HG02763 (cell line): ENCODE data around the gene SUN1.
"Not testable (repeated sequence)": the region's sequence is repeated elsewhere in the genome, so short reads cannot be mapped to it uniquely, and the experiment has no call there.

Experiments
- ATAC-seq: cut with Tn5 transposase; IDR thresholded peaks from one replicate; pipeline ENCODE4 v1.9.1; 2021; ENCODE audit warnings: mild to moderate bottlenecking, moderate library complexity; ENCODE audit not compliant: unreplicated experiment

The SUN1 gene

GRCh38 chr7:833601-834258 is 1.5 kb downstream of the SUN1 start:
- ATAC-seq: no peak

DNA sequence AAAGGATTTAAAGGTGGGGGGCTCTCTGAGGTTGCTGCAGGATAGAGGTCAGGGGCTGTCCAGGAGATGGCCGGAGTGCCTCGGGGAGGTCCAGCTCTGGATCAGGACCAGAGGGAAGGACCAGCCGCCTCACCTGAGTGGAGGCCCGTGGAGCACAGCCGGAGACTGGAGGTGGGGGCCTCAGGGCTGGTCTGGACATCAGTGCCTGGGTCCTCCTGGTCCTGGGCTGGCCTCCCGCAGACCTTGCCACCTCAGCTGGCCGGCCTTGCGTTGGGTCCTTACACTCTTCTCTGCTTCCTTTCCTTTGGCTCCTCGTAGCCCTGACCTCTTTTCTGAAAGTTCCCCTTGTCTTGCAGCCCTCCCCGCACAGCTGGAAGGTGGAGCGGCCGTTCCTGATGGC is 2.0 kb downstream of the SUN1 start:
- no peak for ATAC-seq

DNA sequence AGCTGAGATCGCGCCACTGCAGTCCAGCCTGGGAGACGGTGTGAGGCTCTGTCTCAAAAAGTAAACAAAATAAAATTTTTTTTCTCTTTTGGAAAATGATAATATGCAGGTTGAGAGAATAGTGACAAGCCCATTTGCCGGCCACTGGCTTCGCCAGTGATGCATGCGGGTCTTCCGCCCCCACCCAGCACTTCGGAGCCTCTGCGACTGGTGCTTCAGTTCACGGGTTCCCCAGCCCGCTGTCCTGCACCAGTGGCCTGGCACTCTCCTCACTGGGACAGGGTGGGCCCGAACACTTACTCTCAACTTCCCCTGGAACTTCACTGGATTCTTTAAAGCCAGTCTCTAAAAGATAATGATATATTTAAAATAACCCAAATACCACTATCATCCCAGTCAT is 2.7 kb downstream of the SUN1 start:
- ATAC-seq: no peak

GRCh38 chr7:835485-836401 is 3.5 kb downstream of the SUN1 start:
- no peak for ATAC-seq

DNA sequence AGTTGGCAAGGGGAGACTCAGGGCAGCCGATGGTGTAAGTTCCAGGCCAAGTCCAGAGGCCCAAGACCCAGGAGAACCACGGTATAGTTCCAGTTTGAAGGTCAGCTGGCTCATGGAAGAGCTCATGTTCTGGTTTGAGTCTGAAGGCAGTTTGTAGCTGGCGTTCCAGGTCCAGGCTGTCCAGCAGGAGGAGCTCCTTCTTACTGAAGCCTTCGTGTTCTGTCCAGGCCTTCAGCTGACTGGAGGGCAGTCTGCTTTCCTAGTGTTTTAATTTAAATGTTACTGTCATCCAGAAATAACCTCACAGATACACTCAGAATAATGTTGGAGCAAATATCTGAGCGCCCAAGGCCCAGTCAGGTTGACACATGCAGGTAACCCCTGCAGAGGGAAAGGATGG is 4.2 kb downstream of the SUN1 start:
- no peak for ATAC-seq

- ATAC-seq: no peak
Observed at GRCh38 chr7:837001-837400, 4.7 kb downstream of the SUN1 start.

DNA sequence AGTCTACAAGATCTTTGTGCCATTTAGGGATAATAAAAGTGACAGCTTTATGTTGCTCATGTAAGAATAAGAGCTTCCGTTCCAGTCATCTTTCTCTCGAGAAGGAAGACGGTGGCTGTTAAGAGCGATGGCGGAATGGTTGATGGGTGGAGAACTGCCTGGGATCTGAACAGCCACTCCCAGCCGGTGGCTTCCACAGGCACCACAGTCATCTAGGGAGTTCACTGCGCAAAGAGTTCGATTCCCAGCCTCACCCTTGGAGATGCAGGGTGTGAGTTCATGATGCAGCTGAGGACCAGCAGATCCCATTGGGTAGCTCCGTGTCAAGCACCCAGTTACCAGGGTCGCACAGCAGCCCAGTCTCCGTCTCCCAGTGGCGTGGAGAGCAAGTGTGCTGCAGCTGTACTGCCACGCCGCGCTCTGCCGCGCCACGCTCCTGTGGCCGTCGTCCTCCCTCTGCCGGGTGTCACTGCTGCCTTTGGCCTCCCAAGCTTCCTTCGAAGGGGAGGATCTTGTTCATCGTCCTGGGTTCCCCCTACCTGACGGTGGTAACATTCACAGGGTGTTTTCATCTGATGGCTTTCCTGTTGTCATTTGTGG is 7.8 kb downstream of the SUN1 start:
- ATAC-seq: no peak

GRCh38 chr7:841943-842342 is 9.7 kb downstream of the SUN1 start:
- no peak for ATAC-seq

GRCh38 chr7:842431-843031 is 10.3 kb downstream of the SUN1 start:
- no peak for ATAC-seq

DNA sequence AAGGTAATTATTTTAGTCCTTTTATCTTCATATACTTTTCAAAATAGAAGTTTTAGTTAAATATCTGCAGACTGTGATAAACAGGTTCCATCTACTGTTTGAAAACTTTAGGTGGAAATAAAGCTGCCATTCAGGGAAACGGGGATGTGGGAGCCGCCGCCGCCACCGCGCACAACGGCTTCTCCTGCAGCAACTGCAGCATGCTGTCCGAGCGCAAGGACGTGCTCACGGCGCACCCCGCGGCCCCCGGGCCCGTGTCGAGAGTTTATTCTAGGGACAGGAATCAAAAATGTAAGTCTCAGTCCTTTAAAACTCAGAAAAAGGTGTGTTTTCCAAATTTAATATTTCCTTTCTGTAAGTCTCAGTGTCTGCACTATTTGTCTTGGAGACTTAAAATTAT is 11.0 kb downstream of the SUN1 start:
- no peak for ATAC-seq

DNA sequence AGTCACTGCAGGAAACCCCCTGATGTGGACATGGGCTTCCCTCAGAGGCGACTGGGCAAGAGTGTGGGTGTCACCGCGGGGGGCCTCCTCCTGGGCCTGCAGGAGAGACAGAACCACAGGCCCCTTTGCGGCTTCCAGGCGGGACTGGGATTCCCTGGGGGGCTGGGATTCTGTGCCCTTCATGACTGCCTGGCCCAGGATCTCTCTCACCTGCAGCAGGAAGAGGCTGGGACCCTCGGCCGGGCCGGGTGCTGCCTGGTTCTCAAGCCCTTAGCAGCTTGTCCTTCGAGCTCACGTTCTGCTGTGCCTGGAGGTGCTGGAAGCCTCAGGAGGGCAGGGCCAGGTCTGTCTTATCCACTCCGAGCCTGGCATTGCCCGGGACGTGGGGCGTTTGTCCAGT is 11.8 kb downstream of the SUN1 start:
- no peak for ATAC-seq

GRCh38 chr7:844514-844913 is 12.2 kb downstream of the SUN1 start:
- no peak for ATAC-seq

DNA sequence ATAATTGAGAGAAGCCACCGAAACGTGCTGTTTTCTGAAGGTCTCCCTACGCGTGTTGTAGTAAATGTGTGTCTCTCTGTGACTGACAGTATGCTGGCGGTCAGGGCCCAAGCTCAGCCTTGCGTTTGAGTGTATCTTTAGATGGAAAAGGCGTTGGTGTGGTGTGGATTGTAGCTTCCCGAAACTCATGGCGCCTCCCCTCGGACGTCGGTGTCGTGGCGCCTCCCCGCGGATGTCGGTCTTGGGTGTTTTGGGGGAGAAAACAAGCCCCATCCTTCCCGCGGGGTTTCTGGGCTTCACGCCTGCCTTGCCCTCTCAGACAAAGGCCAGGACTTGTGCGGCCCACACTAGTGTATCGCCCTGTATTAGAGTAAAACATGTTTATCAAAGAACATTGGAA is 12.8 kb downstream of the SUN1 start:
- no peak for ATAC-seq

DNA sequence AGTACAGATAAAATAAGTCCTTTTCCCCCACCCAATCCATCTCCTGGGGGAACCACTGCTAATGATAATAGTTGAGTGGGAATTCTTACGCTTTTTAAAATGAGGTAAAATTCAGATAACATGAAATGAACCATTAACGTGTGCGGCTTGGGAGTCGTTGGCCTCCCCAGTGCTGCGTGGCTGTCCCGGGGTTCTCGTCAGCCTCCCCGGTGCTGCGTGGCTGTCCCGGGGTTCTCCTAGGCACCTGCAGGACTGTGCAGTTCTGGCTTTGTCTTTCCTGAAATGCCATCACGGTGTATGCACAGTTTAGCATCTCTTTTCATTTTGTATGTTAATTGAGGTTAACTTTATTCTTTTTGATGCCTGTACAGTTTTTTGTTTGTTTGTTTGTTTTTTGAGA is 13.5 kb downstream of the SUN1 start:
- no peak for ATAC-seq

GRCh38 chr7:846958-847650 is 14.8 kb downstream of the SUN1 start:
- ATAC-seq: not testable (repeated sequence)

DNA sequence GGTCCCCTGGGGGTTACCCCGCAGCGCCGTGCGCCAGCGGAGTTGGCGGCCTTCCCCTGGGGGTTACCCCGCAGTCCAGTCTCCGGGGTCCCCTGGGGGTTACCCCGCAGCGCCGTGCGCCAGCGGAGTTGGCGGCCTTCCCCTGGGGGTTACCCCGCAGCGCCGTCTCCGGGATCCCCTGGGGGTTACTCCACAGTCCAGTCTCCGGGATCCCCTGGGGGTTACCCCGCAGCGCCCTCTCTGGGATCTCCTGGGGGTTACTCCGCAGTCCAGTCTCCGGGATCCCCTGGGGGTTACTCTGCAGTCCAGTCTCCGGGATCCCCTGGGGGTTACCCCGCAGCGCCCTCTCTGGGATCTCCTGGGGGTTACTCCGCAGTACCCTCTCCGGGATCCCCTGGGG is 15.5 kb downstream of the SUN1 start:
- not testable (repeated sequence) for ATAC-seq

- ATAC-seq: no peak
Observed at GRCh38 chr7:849145-849544, 16.9 kb downstream of the SUN1 start.

- ATAC-seq: no peak
Observed at GRCh38 chr7:849781-850180, 17.5 kb downstream of the SUN1 start.

DNA sequence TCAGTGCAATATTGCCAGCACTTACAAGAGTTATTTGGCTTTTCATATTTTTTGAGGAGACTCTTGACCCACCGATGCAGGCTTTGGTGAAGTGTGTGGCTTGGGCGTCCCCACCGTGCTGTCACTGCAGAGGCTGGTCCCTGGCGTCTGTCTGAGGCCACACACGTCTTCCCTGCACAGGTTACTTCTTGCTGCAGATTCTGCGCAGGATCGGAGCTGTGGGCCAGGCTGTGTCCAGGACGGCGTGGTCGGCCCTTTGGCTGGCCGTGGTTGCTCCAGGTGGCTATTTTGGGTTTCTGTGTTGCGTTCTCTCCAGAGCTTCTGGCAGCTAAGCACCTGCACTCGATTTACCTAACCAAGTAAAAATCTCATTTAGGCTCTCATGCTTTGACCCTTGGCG is 18.9 kb downstream of the SUN1 start:
- ATAC-seq: no peak

GRCh38 chr7:853366-854117 is 21.3 kb downstream of the SUN1 start:
- ATAC-seq: no peak
